Cardiac septum (tissue), 1 donor: Measurements from ENCODE around the gene CIB4. TPM values are rescaled to one million over a fixed set of nuclear protein-coding genes. Genes with fewer than 3 reads are reported as not detected.

ENCODE experiments used
- DNase-seq: peaks from one replicate; pipeline ENCODE4 v3.0.0-alpha.2; 2020; ENCODE audit warnings: low spot score
- intact Hi-C: fragments of 100-400 bp; cut with DNase I; formaldehyde crosslinking; loops from one replicate; pipeline ENCODE4 v1.14.0; 2022
- total RNA-seq: library from RNA; stranded (reverse); fragmentation: NEBNext Ultra II Directional; extraction: Animal tissue kit (Norgen Biotek cat#: 25700); gene quantifications from one replicate; pipeline ENCODE4 v1.2.1, GENCODE V29; 2021
- donor health status: DM: no; HTN: no; CAD: no.

Gene CIB4
- total RNA-seq, 1 donor from 2014 or later, result not detected

DNA sequence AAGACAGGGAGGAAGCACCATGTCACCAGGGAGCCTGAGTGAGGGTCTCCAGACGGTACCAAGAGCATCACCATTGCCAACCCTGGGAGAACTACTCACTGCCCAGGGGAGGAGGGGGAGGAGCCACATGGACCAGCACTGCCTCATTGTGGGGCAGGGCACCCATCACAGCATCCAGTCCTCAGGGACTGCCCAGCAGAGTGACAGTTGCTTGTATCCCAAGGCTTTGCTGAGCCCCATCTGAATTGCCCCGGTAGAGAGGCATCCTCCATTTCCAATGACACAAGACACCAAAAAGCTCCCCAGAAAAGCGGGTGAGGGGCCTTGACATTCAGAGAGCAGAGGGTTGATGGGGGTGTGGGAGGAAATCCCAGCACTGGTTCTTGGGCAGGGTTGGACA, 6.8 kb upstream of the CIB4 start:
- no peak for DNase-seq
- intact Hi-C loops, result no loop called here

DNA sequence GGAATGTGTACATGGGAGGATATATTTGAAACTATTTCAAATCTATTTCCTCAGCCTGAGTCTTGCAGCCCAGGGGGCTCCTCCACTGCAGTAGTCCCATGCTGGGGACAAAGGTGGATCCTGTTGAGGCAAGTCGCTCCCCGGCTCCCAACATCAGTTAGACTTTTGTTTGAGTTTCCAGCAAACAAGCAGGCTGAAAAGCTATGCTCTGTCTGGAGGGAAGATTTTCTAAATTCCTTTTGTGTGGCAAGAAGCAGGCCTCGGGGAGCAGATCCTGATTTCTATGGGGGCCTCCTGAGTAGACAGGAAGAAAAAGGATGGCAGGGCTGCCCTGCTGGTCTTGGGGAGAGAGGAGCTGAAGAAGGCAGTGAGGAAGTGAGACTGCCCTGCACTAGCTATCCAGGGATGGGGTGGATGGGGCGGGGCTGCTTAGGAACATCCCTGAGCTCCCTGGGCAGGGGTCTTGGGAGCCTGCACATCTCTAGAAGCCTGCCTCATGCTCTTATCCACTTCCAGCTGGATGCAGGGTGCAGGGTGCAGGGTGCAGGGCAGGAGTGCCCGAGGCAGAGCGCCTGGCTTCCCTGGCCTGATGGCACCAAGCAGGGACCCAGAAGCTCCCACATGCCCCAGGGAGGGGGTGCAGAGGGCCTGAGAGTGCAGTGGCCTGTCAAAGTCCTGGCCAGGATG, 6.0 kb upstream of the CIB4 start:
- no peak for DNase-seq
- intact Hi-C loops, result no loop called here

DNA sequence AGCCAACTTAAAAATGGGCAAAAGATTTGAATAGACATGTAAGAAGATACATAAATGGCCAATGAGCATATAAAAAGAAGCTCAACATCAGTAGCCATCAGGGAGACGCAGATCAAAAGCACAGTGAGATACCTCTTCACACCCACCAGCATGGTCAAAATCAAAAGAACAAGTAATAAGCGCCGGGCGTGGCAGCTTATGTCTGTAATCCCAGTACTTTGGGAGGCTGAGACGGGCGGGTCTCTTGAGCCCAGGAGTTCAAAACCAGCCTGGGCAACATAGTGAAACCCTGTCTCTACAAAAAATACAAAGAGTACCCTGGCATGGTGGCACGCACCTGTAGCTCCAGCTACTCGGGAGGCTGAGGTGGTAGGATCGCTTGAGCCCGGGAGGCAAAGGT, 4.6 kb upstream of the CIB4 start:
- intact Hi-C loops, result no loop called here
- no peak for DNase-seq

DNA sequence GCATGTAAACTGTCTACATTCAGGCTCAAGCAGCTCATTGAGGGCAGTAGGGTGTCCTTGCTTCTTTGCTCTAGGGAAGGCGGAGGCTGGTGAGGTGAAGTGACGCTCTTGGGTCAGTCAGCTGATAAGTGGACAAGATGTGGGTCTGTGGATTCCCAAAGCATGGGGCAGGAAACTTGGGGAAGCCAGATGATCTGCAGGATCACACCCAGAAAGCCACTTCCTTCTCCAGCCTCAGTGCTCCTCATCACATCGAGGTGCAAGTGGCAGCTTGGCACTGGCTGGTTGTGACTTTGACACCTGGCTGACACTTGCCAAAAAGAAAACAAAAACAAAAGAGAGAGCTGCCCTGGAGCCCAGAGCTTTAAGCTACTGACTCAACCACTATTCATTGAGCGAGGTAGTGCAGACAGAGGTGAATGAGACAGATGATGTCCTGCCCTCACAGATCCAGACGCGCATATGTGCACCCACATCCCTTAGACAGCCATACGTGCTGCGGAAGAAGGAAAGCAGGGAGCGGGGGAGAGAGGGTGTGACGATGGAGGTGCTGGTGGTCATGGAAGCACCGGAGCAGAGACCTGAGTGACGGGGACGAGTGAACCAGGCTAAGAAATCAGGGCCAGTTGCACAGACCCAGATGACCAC, 3.1 kb upstream of the CIB4 start:
- intact Hi-C loops, result no loop called here
- DNase-seq, result no peak

DNA sequence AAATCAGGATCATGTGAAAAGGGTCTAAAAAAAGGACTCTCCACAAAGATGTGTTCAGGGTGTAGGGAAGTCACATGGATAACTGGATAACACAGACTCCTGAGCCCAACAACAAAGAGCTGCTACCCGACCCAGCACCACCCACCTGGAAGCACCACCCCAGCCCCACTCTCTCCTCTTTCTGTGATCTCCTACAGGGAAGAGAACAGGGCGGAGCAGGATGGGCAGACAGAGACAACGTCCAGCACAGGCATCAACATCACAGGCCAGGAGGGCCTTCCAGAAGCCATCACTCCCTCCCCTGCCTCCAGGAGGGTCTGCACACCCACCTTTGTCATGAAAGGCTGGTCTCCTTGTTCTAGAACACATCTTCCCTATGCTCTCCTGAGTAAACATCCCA, 1.3 kb upstream of the CIB4 start:
- no peak for DNase-seq
- intact Hi-C loops, result no loop called here

DNA sequence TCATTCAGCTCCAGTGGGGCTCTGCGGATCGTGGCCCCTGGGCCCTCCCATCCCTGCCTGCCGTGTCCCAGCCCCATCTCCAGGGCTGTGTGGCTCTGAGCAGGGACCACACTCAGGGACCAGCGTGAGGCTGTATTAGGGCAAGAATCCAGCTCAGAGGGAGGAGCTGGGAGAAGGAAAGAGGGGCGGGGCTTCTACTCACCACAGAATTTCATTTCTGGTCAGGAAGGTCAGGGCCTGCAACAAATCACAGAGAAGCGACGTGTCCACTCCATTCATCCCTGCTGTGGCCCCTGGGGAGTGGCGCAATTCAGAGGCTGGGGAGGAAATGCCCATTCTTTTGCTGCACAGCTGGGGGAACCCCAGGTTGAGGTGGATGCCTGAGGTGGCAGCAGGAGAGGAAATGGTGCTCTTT, 828 bp downstream of the CIB4 start:
- DNase-seq, result no peak
- intact Hi-C loops, result no loop called here

DNA sequence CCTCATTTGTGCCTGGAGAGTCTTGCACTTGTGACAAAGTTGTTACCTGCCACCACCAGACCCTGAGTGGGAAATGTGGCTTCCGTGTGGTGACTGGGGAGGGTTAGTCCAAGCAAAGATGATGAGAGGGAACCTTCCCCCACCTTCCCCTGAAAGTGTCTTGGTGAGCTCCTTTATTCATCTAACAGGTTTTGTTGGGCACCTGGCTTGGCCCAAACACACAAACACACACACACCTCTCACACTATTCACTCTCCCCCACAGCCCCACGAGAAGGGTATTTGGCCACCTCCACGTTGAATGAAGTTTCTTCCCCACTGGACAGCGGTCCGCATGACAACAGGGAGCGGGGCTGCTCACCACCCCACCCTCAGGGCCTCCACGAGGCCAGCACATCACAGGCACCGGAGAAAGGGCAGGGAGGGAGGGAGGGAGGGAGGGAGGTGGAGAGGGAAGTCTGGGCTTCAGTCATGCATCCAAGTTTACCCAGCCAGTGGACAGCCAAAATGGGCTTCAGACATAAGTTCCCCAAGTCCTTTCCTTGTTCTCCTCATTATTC, 1.4 kb downstream of the CIB4 start:
- no peak for DNase-seq
- intact Hi-C loops, result no loop called here

DNA sequence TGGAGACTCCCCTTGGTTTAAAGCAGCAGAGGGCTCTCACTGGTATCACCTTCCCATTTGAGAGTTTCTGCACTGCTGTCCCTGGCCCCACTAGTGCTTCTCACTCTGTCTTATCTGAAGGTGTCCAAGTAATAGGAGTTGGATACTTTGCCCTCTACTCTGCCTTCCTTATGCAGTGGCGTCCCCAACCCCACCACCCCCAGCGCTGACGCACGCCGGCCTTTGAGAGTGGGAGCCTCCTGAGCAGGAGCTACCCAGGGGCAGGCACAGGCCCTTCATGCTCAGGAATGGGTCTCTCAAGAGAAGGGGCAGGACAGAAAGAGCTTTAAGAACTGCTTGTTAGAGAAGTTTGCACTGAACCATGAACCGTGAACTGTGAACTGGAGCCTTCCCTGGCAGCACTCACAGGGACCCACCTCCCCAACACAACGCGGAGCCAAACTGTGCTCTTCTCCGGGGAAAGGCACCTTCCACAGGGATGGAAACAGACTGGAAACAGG, 3.3 kb downstream of the CIB4 start:
- intact Hi-C loops, result no loop called here
- DNase-seq, result no peak

DNA sequence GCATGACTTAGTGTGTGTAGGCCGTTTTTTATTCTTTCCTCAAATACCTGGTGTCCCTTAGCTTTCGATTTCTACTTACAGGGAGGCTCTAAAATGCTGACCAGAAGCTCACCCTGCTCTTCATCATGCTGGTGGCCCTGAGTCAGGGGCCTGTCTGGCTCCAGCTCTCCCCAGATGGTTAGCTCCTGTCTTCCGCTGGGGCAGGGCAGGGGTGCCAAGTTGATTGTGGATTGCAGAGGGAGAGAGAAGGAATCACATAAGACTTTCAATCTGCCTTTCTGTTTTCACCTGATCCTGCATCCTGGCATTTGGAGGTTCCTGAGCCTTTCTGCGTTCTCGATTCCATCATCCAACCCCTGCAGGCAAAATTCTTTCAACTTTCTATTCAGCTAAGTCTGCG, 4.2 kb downstream of the CIB4 start:
- DNase-seq, result peak; percentile 19
- intact Hi-C loops, result no loop called here

DNA sequence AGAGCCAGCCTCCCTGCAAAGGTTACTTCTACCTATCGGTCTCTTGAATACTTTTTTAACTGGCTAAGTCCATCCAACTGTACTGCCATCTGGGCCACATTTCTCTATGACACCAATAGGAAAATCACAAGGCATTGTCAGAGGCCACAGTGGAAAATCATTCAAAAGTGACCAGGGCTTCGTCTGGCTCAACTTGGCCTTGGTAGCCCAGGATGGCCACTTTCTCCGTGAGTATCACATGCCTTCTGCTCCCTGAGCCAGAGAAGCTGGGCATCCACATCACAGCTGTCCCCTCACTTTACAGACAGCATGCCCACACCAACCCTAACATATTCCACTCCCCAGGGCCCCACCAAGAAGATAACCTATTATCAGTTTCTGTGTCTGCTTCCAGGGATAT, 5.8 kb downstream of the CIB4 start:
- DNase-seq, result peak; percentile 26
- intact Hi-C loops, result no loop called here

DNA sequence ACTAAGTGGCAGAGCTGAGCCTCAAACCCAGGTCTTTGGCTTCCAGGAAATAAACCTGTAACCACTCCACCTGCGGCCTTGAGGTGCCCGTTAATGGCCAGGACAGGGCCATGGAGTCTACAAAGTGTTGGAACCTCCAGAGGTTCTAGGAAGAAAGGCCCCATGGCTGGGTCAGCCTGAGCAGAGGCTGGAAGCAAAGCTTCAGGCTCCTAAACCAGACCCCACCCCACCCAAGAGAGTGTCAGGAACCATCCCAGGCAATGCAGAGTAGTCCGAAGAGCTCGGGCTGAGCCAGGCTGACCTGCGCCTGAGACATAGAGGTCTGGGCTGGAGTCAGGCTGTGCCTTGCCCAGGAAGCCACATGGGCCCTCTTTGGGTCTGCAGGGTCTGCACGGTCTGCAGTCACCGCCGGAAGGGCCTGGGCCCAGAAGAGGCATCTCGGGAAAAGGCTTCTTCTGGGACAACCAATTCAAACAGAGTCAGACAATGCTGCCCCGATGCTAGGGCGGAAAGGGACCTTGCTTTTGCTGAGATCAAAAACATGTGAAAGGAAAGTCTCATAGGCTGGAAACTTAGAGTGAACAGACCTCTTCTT, 6.4 kb downstream of the CIB4 start:
- no peak for DNase-seq
- intact Hi-C loops, result no loop called here

DNA sequence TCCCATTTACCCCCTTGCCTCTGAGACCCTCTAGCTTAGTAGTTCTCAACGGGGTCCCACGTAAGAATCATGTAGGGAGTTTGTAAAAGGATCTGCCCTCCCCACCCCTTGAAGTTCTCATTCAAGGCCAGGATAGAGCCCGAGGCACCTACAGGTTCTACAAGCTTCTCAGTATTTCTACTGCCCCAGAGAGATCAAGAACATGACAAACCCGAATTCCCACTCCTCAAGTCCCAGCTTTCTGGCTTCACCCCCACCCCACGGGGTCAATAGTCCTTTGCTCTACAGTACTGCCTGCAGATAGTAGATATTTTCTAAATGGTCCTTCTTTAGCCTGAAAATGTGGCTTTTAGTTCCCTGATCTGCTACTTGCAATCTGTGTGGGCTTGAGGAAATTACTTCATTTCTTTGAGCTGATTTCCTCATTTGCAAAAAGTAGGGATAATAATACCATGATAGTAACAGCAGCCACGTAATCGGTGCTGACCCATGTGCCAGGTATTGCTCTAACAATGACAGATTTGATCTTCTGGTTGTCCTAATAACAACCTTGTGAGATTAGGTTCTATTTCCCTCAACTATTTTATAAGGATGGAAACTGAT, 7.1 kb downstream of the CIB4 start:
- intact Hi-C loops, result no loop called here
- DNase-seq, result no peak

DNA sequence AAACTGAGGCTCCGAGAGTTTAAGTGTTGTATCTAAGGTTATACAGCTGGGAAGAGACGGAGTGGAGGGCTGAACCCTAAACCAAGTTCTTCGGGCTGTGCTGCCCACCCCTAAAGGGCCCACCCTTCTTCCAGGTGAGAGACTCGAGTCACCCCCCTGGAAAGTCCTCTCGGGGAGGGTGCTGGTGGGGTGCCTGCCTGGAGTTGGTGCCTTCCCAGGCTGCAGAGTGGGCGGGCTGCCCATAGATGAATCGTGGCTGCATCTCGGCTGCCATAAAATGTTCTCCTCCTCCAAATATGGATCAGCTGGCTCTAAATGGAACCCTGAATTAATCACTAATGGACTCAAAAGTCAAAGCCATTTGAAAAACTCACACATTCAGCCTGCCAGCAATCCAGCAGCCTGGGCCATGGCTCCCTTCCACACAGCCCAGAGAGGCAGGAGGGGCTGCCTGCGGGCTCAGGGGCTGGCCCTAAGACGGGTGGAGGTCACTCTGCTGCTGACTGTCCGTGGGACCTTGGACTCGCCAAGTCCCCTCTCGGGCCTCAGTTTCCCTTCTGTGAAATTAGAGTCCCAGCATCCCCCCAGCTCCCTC, 7.7 kb downstream of the CIB4 start:
- intact Hi-C loops, result no loop called here
- no peak for DNase-seq

DNA sequence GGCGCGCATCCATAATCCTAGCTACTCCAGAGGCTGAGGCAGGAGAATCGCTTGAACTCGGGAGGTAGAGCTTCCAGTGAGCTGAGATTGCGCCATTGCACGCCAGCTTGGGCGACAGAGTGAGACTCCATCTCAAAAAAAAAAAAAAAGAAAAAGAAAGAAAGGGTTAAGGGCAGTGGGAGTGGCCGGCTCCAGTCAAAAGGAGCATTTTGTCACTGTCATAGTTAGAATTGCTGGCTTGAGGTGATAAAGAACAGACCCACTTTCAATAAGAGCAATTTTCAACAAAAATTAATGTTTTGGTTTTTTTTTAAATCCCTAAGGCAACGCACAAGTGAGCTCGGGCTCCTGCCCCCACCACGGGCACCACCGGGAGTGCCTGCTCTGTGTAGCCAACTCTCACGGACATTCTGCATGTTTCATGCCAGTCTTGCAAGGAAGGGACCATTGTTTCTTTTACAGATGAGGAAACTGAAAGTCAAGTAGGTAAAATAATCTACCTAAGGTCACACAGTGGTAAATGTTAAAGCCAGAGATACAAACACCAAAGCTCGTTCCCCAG, 8.5 kb downstream of the CIB4 start:
- DNase-seq, result no peak
- intact Hi-C loops, result no loop called here

DNA sequence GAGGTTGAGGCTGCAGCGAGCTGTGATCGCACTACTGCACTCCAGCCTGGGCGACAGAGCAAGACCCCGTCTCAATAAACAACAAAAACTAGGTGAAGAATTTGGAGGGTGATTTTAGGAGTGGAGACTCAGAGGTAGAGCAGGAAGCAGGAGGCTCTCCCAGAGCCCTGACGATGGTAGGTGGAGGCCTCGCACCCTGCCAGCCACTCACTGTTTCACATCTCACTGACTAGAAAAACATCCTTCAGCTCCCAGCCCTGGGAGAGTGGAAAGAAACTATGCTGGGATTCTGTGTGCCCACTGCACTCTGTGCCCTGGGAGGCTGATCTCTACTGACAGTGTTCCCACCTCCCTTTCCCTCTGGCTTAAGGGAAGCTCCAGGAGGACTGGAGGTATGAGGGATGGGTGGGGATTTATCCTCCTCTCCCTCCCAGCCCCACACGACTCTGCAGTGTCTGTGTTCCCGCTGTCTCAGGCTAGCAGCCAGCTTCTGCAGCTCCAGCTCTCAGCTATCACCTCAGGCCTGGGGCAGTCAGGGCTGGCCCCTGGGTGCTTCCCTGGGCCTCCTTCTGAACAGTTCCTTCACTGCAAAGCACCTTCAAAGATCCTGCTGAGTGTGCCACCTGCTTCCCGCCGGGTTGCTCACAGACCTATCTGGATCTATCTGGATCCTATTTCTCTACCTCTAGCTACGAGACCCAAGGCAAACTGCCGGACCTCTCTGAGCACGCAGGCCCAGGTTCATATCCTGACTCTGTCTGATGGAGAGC, 9.6 kb downstream of the CIB4 start:
- intact Hi-C loops, result no loop called here

DNA sequence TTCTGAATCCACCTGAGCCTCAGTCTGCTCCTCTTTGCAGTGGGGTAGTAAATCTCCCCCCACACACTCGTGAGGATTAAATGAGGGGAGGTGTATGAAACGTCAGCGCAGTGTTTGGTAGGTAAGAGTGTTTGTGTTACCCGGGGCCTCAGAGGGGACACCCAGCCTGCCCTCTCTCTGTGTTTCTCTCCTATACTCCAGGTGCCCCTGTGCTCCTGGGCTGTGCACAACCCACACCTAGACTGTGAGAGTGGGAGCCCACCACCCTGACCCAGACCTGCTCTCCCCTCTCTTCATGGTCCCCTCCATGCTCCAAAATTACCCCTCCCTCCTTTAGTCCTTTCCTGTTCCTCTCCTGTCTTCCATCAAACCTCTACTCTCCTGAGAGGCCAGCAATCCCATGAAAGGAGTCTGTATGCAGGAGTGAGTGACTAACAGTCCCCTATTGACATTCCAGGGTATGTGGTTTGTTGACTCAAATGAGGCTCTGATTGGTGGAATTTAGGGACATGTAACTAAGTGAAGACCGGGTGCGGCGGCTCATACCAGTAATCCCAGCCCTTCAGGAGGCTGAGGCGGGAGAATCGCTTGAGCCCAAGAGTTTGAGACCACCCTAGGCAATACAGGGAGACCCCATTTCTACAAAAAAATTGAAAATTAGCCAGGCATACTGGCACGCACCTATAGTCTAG, 10.4 kb downstream of the CIB4 start:
- intact Hi-C loops, result no loop called here
- no peak for DNase-seq

More for the DNA sequence above, 9.6 kb downstream of the CIB4 start:
- no peak for DNase-seq

DNA sequence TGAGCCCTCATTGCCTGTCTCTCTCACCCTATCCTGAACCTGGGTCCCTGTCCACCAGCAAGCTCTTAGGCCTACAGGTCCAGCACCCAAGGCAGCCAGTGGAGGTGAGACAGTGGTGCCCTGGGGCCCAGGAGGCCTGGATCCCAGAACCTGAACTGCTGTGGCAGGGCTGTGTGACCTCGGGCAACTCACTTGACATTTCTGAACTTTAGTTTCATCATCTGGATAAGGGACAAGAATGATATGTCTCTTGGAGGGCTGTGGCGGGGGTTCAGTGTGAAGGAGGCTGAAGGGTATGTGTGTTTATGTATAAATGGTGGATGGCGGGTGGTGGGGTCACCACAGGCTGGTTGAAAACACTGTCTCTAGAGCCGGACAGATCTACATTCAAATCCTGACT, 10.9 kb downstream of the CIB4 start:
- DNase-seq, result no peak
- intact Hi-C loops, result no loop called here

DNA sequence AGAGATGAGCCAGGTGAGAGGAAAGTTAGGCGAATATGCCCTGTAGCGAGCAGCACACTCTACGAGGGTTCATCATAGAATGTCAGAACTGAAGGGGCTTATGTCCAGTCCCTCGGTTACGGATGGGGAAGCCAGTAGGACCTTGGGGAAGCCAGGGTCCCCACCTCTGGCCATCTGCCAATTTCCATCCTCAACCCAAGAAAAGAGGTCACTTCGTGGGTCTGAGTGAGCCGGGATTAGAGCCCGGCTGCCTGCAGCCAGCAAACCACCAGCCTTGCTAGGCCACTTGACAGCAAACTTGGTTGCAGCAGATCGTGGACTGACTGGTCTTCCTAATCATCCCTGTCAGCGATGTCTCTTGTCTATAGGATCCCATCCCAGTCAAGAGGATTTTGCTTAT, 11.4 kb downstream of the CIB4 start:
- no peak for DNase-seq
- intact Hi-C loops, result no loop called here

DNA sequence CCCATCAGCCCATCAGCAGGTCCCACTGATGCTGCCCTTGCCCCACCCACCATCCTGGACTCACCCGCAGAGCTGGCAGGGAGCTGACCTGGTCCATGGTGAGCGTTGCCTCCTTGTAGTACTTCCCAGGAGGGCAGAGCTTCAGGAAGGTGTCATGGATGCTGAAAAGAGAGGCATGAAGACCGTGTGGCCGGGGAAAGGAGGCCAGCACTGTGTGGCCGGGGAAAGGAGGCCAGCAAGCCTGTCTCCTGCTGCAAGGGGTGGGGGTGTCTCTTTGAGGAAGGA, 11.9 kb downstream of the CIB4 start:
- no peak for DNase-seq
- intact Hi-C loops, result no loop called here
